Stimulated activated CD4-positive, alpha-beta T cell treated with anti-CD3 and anti-CD28 coated beads, Interleukin-15, amount 100 ng/mL, for 24 hours (primary cell): ENCODE data around the gene NELL2.
"Not testable (repeated sequence)": the region's sequence is repeated elsewhere in the genome, so short reads cannot be mapped to it uniquely, and the experiment has no call there.

Experiments
- DNase-seq: peaks from one replicate; pipeline ENCODE4 v3.0.0-alpha.2; 2020

Gene NELL2

GRCh38 chr12:44775901-44776300 is 100.2 kb downstream of the NELL2 start:
- DNase-seq: no peak

- DNase-seq: peak; percentile 72
These were observed 101.2 kb downstream of the NELL2 start for GRCh38 chr12:44774815-44775411.

- no peak for DNase-seq
These were observed 104.6 kb downstream of the NELL2 start for GRCh38 chr12:44771485-44772021.

DNA sequence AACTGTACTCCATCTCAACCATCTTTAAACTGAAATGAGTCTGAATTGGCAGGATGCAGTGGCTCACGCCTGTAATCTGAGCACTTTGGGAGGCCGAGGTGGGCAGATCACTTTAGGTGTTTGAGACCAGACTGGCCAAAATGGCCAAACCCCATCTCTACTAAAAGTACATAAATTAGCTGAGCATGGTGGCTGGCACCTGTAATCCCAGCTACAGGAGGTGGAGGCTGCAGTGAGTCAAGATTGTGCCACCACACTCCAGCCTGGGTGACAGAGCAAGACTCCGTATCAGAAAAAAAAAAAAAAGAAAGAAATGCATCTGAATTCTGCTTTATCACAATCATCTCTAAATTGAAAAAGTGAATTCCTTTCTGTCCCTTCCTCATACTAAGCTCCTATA is 110.3 kb downstream of the NELL2 start:
- no peak for DNase-seq

DNA sequence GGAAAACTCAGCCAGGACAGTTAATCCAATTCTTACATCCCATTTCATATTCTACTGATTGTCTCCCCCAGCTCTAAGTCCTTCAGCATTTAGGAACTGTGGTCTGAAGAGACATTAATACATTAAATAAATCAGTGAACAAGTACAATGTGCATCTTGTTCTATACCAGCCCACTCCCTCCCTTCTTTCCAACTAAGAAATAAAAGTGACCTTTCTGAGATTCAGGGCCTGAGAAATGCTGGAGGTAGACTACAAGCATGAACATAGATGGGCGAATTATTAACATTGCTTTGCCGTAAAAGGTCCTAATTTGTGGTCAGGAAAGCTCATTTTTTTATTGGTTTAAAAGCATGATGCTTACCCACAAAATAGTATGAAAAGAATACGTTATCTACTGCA is 113.1 kb downstream of the NELL2 start:
- no peak for DNase-seq

DNA sequence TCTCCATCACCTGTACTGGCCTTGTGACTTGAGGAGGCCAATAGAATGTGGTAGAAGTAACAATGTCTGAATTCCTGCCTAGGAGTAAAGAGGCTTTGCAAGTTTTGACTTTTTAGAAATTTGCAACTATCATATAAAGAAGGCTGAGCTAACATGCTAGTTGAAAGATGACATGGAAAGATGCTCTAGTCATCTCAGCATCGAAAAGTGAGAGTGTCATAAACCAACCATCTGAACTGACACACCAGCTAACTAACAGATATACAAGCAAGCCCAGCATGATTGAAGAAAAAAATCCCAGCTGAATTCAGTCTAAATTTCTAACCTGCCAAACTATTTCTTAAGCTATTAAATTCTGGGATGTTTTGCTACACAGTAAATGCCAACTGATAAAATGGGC is 116.8 kb downstream of the NELL2 start:
- DNase-seq: no peak

DNA sequence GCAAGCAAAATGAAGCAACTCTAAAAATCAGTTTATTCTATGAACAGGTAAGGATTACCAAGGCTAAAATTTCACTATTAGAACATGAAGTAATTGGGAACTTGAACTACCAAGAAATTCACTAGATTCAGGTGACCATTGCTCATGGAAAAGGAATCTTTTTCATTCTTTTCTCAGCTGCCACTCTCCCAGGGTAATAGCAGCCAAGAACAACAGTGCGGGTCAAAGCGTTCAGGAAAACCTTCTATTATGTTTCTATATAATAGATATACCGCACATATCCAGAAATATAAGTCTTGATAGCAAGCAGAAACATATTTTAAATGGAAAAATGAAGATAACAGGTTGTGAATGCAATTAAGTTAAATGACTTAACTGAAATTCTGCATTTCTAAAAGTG is 125.6 kb downstream of the NELL2 start:
- DNase-seq: no peak

DNA sequence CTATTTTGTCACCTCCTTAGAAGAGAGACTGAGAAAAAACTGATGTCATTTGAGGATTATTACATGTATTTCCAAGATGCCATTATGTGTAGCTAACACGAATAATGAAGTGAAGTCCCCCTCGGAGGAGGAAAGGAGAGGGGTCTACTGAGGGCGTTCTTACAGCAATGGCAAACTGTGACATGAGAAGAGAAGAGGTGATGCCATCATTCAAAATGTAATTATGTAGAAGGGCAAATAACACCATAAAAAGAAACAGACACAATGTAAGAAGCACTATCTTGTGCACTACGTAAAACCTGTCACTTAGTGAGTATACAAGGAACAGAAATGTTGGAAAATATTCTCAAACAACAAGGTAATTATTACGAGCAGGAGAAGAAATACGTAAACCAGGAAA is 126.5 kb downstream of the NELL2 start:
- no peak for DNase-seq

- DNase-seq: no peak
These were observed 127.1 kb downstream of the NELL2 start for GRCh38 chr12:44748950-44749468.

- DNase-seq: not testable (repeated sequence)
These were observed 134.7 kb downstream of the NELL2 start for GRCh38 chr12:44741292-44741980.

DNA sequence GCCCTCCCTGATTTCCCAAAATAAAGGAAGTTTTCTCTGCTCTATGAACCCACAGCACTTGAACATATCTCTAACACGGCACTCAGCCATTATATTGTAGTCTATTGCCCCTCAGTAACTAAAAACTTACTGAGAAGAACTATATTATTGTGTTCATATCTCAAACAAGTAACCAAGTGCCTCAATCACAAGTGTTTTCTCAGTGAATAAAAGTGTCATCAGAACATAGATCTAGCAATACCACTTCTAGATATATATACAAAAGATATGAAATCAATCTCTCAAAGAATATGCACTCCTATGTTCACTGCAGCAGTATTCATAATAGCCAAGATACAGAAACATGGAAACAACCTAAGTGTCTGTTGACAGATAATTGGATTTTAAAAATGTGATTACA is 138.1 kb downstream of the NELL2 start:
- DNase-seq: no peak

GRCh38 chr12:44728566-44728965 is 147.5 kb downstream of the NELL2 start:
- no peak for DNase-seq

- no peak for DNase-seq
These were observed 155.8 kb downstream of the NELL2 start for GRCh38 chr12:44720265-44720664.

DNA sequence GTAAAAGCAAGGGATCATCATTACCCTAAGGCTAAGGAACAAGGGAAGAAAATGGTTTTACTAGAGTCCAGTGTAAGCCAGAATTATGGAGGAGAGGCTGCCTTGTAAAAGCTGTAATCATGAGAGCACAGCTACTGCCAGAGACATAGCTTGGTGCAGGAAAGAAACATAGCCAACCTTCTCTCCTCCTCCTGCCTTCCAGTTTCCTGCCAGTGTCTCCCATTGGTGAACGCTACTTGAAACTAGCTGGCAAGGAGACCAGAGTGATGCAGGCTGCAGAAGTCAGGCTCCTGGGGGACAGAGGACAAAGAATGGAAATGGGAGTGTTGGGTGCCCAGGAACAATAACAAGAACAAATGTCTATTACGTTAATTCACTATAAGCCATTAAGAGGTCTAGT is 158.5 kb downstream of the NELL2 start:
- no peak for DNase-seq

- no peak for DNase-seq
These were observed 159.4 kb downstream of the NELL2 start for GRCh38 chr12:44716711-44717110.

DNA sequence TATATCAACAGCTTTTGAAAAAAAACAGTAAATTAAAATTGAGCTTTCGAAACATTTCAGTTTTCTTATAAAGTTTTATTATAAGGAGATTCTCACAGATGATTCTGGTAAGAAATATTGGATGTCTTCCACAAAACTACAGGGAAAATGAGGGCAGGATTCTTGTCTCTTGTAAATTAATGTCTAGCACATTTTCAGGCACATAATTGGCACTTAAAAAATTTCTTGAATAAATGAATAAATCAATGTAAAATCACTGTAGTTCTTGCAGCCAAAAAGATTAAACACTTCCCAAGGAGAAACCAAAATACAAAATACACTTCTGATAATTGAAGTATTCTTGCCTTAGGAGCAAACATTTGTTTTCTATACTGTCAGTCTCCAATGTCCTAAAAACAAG is 164.4 kb downstream of the NELL2 start:
- no peak for DNase-seq

GRCh38 chr12:44709166-44709565 is 166.9 kb downstream of the NELL2 start:
- no peak for DNase-seq

- no peak for DNase-seq
These were observed 167.9 kb downstream of the NELL2 start for GRCh38 chr12:44708218-44708617.

GRCh38 chr12:44703182-44703910 is 172.8 kb downstream of the NELL2 start:
- no peak for DNase-seq

- no peak for DNase-seq
These were observed 178.6 kb downstream of the NELL2 start for GRCh38 chr12:44697511-44697910.

GRCh38 chr12:44696542-44696941 is 179.6 kb downstream of the NELL2 start:
- no peak for DNase-seq

DNA sequence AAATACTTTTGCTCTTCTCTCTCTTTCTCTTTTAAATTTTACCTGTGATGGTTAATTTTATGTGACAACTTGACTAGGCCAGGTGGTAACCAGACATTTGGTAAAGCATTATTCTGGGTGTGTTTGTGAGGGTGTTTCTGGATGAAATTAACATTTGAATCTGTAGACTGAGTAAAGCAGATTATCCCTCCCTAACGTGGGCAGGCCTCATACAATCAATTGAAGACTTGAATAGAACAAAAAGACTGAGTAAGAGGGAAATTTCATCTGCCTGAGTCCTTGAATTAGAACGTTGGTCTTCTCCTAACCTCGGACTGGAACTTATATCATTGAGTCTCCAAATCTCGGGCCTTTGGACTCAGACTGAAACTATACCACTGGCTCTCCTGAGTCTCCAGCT is 182.1 kb downstream of the NELL2 start:
- DNase-seq: no peak

DNA sequence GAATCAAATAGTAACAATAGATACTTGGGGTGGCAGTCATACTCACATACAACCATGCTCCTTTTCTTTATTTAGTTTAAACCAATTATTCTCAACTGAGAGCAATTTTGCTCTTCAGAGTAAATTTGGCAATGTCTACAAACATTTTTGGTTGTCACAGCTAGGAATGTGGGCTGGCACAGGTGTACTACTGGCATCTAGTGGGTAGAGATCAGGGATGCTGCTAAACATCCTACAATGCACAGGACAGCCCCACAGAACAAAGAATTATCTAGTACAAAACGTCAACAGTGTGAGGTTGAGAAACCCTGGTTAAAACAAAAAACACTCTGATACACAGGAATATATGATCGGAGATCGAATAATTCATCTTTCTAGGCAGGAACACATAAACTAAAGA is 186.5 kb downstream of the NELL2 start:
- no peak for DNase-seq
